CD1c-positive myeloid dendritic cell (primary cell): Measurements from ENCODE around the gene PDGFRB.
A peak's percentile ranks its signal among the peaks of the same experiment; 100 is the strongest.

Experiments used
- DNase-seq: peaks from one replicate; pipeline ENCODE4 v3.0.0-alpha.2; 2016; ENCODE audit errors: extremely low spot score

Gene PDGFRB

GRCh38 chr5:150066901-150067396 is 88.7 kb downstream of the PDGFRB start:
- DNase-seq, result peak; percentile 68

- DNase-seq, result no peak
These were observed 89.2 kb downstream of the PDGFRB start for GRCh38 chr5:150066436-150066835.

GRCh38 chr5:150065886-150066285 is 89.8 kb downstream of the PDGFRB start:
- peak; percentile 96 for DNase-seq

GRCh38 chr5:150065346-150065745 is 90.3 kb downstream of the PDGFRB start:
- peak; percentile 73 for DNase-seq

- no peak for DNase-seq
These were observed 90.9 kb downstream of the PDGFRB start for GRCh38 chr5:150064681-150065220.
